ENCODE data around the gene SRSF6.
"Not testable (repeated sequence)": the region's sequence is repeated elsewhere in the genome, so short reads cannot be mapped to it uniquely, and the experiment has no call there.

Gene SRSF6

GRCh38 chr20:43438578-43439316 is 18.9 kb upstream of the SRSF6 start:
- CTCF ChIA-PET, result no interaction called here
- peak; percentile 52 for DNase-seq (ENCODE audit: extremely low spot score)
- POLR2A ChIA-PET, result no interaction called here
- no peak for TF ChIP-seq CTCF (IDR thresholded peaks at IDR 0.05; ENCODE audit: control extremely low read depth, extremely low read depth, low read depth, missing control alignments)

- POLR2A ChIA-PET, result no interaction called here
- CTCF ChIA-PET, result interaction anchor here (1.2 to 1.8 kb wide), 3 partner anchors 9 to 251 kb away, joined by 3 to 6 read pairs (median 6); no protein-coding TSS in a partner anchor
- DNase-seq (ENCODE audit: extremely low spot score), result no peak
- no peak for TF ChIP-seq CTCF (IDR thresholded peaks at IDR 0.05; ENCODE audit: control extremely low read depth, extremely low read depth, low read depth, missing control alignments)
Measured at GRCh38 chr20:43440531-43440930, 17.2 kb upstream of the SRSF6 start.

GRCh38 chr20:43442282-43442880 is 15.3 kb upstream of the SRSF6 start:
- no peak for TF ChIP-seq CTCF (IDR thresholded peaks at IDR 0.05; ENCODE audit: control extremely low read depth, extremely low read depth, low read depth, missing control alignments)
- no peak for DNase-seq (ENCODE audit: extremely low spot score)
- ChIA-PET CTCF (interaction anchor here (0.7 to 1.3 kb wide), 2 partner anchors 100 to 639 kb away, joined by 3 read pairs; no protein-coding TSS in a partner anchor), POLR2A (interaction anchor here (0.7 kb wide), 3 partner anchors 478 to 1062 kb away, joined by 3 to 4 read pairs (median 4); no protein-coding TSS in a partner anchor)

GRCh38 chr20:43444107-43444506 is 13.6 kb upstream of the SRSF6 start:
- TF ChIP-seq CTCF (IDR thresholded peaks at IDR 0.05; ENCODE audit: control extremely low read depth, extremely low read depth, low read depth, missing control alignments), result no peak
- no peak for DNase-seq (ENCODE audit: extremely low spot score)
- ChIA-PET POLR2A (no interaction called here), CTCF (interaction anchor here (0.6 to 1.6 kb wide), 3 partner anchors 10 to 22 kb away, joined by 3 to 4 read pairs (median 3); no protein-coding TSS in a partner anchor)

- ChIA-PET POLR2A (interaction anchor here (0.6 to 1.2 kb wide), 2 partner anchors 12 to 57 kb away, joined by 3 read pairs; no protein-coding TSS in a partner anchor), CTCF (interaction anchor here (1.0 to 2.0 kb wide), 4 partner anchors 92 to 743 kb away, joined by 3 to 5 read pairs (median 4); no protein-coding TSS in a partner anchor)
- no peak for TF ChIP-seq CTCF (IDR thresholded peaks at IDR 0.05; ENCODE audit: control extremely low read depth, extremely low read depth, low read depth, missing control alignments)
- no peak for DNase-seq (ENCODE audit: extremely low spot score)
Measured at GRCh38 chr20:43446361-43446879, 11.3 kb upstream of the SRSF6 start.

- CTCF ChIA-PET, result interaction anchor here (0.6 to 3.9 kb wide), 26 partner anchors 8 to 748 kb away, joined by 3 to 23 read pairs (median 6); partner anchors contain the start of gene SRSF6
- not testable (repeated sequence) for DNase-seq (ENCODE audit: extremely low spot score)
- POLR2A ChIA-PET, result interaction anchor here (1.0 kb wide), 2 partner anchors 9 to 17 kb away, joined by 3 to 9 read pairs; partner anchors contain the start of gene SRSF6
Measured at GRCh38 chr20:43448431-43448747, 9.3 kb upstream of the SRSF6 start.
